ENCODE measurements around the gene C11orf91.
"Not testable (repeated sequence)": the region's sequence is repeated elsewhere in the genome, so short reads cannot be mapped to it uniquely, and the experiment has no call there.

Gene C11orf91

DNA sequence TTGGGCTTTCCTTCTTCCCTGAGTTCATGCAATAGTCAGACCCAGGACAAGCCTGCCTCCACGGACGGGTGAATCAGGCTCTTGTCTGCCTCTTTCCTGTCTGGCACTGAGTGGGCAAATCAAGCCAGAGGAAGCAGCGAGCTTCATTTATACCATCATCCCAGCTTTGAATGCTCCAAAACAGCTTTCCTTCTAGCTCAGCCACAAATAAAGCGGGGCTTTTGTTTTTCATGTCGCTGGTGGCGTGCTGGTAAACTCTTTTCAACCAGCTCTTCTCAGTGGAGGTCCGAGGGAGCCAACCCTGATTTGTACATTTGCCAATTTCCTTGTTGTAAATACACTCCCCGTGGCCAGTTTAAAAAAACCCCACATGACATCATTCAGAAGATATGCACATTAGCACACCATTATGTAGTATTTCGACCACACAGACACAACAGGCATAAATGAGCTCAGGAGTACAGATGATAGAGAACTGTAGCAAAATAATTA is 8.6 kb downstream of the C11orf91 start:
- TF ChIP-seq TAF1 (IDR thresholded peaks at IDR 0.05; ENCODE audit: borderline replicate concordance, low read depth, low read length) (no peak), POLR2AphosphoS5 (IDR thresholded peaks at IDR 0.05; ENCODE audit: low read depth, low read length) (no peak), POLR2A (IDR thresholded peaks at IDR 0.05; ENCODE audit: low read depth, low read length) (no peak)

DNA sequence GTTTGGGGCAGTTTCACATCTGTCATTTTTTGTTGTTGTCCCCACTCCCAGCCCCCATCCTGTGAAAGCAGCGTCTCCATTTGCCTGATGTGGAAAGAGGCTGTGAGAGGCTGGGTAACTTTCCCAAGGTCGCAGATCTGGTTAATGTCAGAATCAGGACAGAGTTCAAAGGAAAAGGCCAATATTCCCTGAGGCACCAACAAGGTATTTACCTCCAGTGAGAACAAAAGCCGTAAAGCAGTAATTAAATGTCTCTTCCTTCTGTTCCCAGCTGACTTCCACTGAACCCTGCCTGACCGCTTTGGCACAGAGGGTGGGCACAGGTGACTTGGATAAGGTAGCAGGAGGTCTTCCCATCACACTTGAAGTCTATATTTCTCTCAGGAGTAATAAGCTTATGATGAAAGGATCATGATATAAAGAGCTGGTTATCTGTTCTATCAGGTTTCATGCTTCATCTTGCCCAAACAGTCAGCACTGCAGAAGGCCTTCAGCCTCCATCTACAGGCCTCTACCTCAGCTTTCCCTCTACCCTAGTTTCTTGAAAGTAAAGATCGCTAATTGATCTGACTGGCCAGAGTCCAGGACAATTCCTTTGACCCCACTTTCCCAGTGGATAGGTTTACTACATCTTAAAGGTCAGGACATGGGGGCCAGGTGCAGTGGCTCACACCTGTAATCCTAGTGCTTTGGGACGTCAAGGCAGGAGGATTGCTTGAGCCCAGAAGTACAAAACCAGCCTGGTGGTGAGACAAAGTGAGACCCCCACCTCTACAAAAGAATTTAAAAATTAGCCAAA is 9.4 kb downstream of the C11orf91 start:
- DNase-seq (ENCODE audit: insufficient read length), result no peak
- TF ChIP-seq TAF1 (IDR thresholded peaks at IDR 0.05; ENCODE audit: borderline replicate concordance, low read depth, low read length) (no peak), POLR2A (IDR thresholded peaks at IDR 0.05; ENCODE audit: low read depth, low read length) (no peak), POLR2AphosphoS5 (IDR thresholded peaks at IDR 0.05; ENCODE audit: low read depth, low read length) (no peak)
- FAIRE-seq, result no peak

More for the DNA sequence above, 8.6 kb downstream of the C11orf91 start:
- no peak for DNase-seq (ENCODE audit: insufficient read length)
- FAIRE-seq, result peak; percentile 67

DNA sequence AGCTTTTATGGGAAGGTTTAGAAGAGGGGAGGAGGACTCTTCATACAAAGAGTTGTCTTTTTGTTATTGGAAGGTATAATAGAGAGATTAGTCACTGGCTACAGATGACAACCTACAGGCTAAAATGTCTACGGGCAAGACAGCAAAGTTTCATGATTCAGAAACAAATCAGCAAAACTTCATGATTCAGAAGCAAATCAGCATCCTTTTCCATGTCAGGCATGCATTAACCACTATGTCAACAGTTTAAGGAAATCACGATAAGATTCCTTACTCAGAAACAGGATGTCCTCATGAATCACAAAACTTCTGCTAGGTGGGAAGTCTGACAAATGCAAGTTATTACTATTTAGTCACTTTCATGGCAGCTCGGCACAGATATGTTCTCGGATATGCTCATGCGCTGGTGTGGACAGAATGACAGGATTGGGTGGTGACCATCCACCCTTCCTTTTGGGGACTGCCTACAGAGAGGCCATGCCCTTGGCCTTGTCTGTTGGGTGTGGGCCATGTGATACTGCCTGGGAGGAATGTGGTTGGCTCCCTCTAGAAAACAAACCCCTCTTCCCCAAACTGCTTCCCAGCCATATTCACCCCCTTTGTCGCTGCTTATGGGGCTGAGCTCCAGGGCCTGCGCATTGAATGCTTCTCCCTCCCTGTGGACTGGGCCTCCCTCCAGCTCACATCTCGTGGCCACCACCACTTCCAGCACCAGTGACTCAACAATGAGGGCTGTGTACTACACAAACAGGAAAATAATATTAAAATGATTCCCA is 10.1 kb downstream of the C11orf91 start:
- FAIRE-seq, result no peak
- no peak for DNase-seq (ENCODE audit: insufficient read length)

DNA sequence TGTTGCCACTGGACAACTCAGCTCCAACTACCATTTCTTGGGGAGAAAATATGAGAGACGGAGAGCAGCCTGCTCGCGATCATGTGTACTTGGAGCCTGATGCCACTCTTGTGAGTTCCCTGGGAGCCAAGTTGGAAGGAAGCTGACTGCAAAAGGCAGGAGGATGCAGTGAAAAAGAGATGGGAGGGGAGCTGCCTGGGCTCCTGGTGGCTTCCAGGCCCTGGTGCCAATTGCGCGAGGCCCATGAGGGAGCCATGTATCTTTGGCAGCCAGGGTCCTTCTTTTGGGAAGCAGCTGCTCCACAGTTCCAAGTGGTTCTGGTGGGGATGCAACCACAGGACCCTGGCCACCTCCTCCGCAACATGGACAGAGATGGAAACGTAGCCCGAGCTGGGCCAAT is 11.1 kb downstream of the C11orf91 start:
- FAIRE-seq (no peak), DNase-seq (ENCODE audit: insufficient read length) (no peak)
- no peak for TF ChIP-seq TAF1 (IDR thresholded peaks at IDR 0.05; ENCODE audit: borderline replicate concordance, low read depth, low read length)
- no peak for TF ChIP-seq POLR2A (IDR thresholded peaks at IDR 0.05; ENCODE audit: low read depth, low read length)
- no peak for TF ChIP-seq POLR2AphosphoS5 (IDR thresholded peaks at IDR 0.05; ENCODE audit: low read depth, low read length)

More for the DNA sequence above, 10.1 kb downstream of the C11orf91 start:
- no peak for TF ChIP-seq TAF1 (IDR thresholded peaks at IDR 0.05; ENCODE audit: borderline replicate concordance, low read depth, low read length)
- no peak for TF ChIP-seq POLR2A (IDR thresholded peaks at IDR 0.05; ENCODE audit: low read depth, low read length)
- no peak for TF ChIP-seq POLR2AphosphoS5 (IDR thresholded peaks at IDR 0.05; ENCODE audit: low read depth, low read length)

DNA sequence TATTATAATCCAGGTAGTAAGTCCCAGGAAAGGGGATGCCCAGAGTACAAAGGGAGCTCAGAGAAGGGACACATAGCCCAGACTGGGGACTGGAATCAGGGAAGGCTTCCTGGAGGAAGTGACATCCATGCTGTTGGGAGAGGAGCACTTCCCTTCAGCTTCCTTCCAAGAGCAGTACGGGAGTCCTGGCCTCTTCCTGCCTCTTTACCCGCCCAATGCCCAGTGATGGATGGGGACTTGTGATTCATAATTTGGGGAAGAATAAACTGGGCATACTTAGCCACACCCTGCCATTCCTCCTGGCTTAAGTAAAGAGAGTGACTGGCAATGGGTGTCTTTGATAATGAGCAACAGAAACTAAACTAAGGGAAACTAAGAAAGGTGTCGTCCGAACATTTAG is 11.5 kb downstream of the C11orf91 start:
- DNase-seq (ENCODE audit: insufficient read length), result no peak
- FAIRE-seq, result no peak
- no peak for TF ChIP-seq POLR2A (IDR thresholded peaks at IDR 0.05; ENCODE audit: low read depth, low read length)
- TF ChIP-seq TAF1 (IDR thresholded peaks at IDR 0.05; ENCODE audit: borderline replicate concordance, low read depth, low read length), result no peak
- no peak for TF ChIP-seq POLR2AphosphoS5 (IDR thresholded peaks at IDR 0.05; ENCODE audit: low read depth, low read length)

DNA sequence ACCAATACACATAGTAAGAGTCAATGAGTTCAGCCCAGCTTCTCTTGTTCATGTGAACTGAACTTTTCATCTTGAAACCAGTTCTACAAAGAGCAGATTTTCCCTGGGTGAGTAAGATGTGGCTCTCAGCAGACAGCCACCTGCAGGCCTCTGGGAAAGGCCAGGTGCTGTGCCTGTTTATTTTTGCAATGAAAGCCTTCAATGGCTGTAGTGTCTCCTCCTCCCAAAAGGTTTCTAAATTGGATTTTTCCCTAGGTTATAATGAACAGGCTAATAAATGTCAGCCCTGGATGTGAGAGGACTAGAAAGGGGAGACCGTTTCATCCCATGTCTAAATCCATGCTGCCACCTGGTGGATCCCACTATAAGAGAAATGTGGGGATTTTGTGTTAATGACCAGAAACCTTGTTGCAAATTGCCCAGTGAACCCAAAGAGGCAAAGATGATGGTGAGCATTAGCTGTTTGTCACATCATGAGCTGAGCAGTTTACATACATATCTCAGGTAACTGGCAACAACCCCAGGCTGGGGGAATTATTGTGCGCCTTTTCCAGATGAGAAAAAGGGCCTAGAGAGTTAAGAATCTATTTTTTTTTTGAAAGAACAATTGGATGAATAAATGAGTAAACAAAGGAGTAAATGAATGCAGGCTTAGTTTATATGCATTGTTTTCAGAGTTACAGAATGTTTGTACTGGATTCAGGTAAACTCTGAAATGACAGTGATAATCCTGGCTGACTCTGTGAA is 12.7 kb downstream of the C11orf91 start:
- DNase-seq (ENCODE audit: insufficient read length), result peak; percentile 35
- peak; percentile 92 for FAIRE-seq

DNA sequence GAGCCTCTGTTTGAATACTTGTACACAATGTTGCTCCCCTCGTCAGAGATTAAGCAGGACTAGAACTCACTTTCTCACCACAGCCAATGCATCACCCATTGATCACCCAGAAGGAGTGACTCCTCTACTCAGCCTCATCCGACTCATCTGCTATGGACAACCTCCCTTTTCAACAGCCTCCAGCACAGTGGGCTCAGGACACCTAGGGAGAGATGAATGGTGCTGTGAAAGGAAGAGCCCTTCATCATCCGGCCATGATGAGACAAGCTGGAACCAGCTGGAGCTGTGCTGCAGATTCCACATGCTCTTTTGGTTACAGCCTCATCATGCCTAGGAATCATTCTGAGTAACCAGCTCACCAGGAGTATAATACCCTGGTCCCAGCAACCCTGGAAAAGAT is 15.5 kb downstream of the C11orf91 start:
- TF ChIP-seq POLR2A (IDR thresholded peaks at IDR 0.05; ENCODE audit: low read depth, low read length) (no peak), TAF1 (IDR thresholded peaks at IDR 0.05; ENCODE audit: borderline replicate concordance, low read depth, low read length) (no peak), POLR2AphosphoS5 (IDR thresholded peaks at IDR 0.05; ENCODE audit: low read depth, low read length) (no peak)
- no peak for DNase-seq (ENCODE audit: insufficient read length)
- FAIRE-seq, result no peak

More for the DNA sequence above, 12.7 kb downstream of the C11orf91 start:
- no peak for TF ChIP-seq POLR2AphosphoS5 (IDR thresholded peaks at IDR 0.05; ENCODE audit: low read depth, low read length)
- TF ChIP-seq POLR2A (IDR thresholded peaks at IDR 0.05; ENCODE audit: low read depth, low read length), result no peak
- TF ChIP-seq TAF1 (IDR thresholded peaks at IDR 0.05; ENCODE audit: borderline replicate concordance, low read depth, low read length), result no peak

DNA sequence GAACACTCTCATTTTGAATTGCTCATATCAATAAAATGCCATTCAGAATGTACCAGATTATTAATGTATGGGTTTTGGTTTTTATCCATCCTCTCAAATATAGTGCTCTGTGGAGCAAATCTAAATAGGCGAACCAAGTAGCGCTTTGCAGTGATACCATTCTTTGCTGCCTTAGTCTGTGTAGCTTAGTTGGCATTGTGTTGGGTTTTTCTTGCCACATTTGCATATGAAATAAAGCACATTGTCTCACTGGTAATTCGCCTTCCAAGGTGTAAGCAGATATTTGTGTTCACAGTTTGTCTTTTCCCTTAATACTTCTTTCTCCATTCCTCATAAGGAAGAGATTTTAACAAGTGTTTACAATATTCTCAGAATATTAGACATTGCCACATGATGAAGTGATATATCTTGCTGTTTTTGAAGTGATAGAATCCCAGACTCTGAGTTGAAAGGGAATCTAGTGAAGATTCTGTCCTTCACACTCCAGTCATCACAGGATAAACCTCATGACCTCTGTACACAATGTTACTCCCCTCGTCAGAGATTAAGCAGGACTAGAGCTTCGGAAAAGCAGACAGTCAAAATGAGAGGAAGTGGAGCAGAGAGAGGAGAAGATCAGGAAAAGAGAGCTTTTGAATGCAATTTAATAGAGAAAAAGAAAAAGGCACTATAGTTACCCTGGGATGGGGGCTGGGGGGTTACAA is 16.5 kb downstream of the C11orf91 start:
- no peak for TF ChIP-seq POLR2A (IDR thresholded peaks at IDR 0.05; ENCODE audit: low read depth, low read length)
- no peak for TF ChIP-seq TAF1 (IDR thresholded peaks at IDR 0.05; ENCODE audit: borderline replicate concordance, low read depth, low read length)
- no peak for FAIRE-seq
- DNase-seq (ENCODE audit: insufficient read length), result no peak

DNA sequence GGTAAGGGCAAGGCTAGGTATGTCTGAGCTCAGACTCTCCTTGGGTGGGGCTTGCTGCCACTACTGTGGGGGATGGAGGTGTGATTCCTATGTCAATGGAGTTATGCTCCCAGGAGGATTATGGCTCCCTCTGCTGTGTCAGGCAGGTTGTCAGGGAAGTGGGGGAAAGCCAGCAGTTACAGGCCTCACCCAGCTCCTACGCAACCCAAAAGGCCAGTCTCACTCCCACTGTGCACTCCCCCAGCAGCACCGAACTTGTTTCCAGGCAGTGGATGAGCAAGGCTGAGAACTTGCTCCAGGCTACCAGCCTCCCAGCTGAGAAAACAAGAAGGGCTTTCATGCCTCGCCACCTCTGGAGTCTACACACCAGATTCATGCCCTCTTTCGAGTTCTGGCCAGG is 18.2 kb downstream of the C11orf91 start:
- DNase-seq (ENCODE audit: insufficient read length), result no peak
- TF ChIP-seq POLR2AphosphoS5 (IDR thresholded peaks at IDR 0.05; ENCODE audit: low read depth, low read length), result no peak
- no peak for TF ChIP-seq TAF1 (IDR thresholded peaks at IDR 0.05; ENCODE audit: borderline replicate concordance, low read depth, low read length)
- TF ChIP-seq POLR2A (IDR thresholded peaks at IDR 0.05; ENCODE audit: low read depth, low read length), result no peak
- no peak for FAIRE-seq

DNA sequence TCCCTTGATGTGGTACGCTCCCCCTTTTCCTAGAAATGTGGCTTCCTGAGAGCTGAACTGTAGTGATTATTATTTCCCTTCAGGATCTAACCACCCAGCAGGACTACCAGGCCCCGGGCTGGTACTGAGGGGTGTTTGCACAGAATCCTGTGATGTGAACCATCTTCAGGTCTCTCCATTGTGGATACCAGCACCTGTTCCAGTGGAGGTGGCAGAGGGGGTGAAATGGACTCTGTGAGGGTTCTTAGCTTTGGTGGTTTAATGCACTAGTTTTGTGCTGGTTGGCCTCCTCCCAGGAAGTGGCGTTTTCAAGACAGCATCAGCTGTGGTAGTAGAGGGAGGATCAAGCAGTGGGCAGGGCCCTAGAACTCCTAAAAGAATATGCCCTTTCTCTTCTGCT is 18.6 kb downstream of the C11orf91 start:
- FAIRE-seq, result no peak

DNA sequence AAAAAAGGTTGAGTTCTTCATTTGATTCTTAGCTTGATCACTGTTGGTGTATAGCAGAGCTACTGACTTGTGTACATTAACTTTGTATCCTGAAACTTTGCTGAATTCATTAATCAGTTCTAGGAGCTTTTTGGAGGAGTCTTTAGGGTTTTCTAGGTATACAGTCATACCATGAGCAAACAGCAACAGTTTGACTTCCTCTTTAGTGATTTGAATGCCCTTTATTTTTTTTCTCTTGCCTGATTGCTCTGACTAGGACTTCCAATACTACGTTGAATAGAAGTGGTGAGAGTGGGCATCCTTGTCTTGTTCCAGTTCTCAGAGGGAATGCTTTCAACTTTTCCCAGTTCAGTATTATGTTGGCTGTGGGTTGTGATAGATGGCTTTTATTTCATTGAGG is 22.0 kb downstream of the C11orf91 start:
- FAIRE-seq; DNase-seq (ENCODE audit: insufficient read length): not testable (repeated sequence)

More for the DNA sequence above, 18.6 kb downstream of the C11orf91 start:
- DNase-seq (ENCODE audit: insufficient read length), result no peak
- TF ChIP-seq POLR2A (IDR thresholded peaks at IDR 0.05; ENCODE audit: low read depth, low read length) (no peak), POLR2AphosphoS5 (IDR thresholded peaks at IDR 0.05; ENCODE audit: low read depth, low read length) (no peak), TAF1 (IDR thresholded peaks at IDR 0.05; ENCODE audit: borderline replicate concordance, low read depth, low read length) (no peak)

All from GM12892 (cell line).